DOHH2 (cell line): Measurements from ENCODE around the gene CHAC2.

Experiments
- H3F3A ChIP-seq: fragments of 200-600 bp; sonication (generic), shearing (Covaris generic); 2 replicates; pipeline ENCODE4 v1.6.0; 2016; ENCODE audit warnings: antibody characterized with exemption, mild to moderate bottlenecking; ENCODE audit not compliant: control insufficient read depth, insufficient read depth
- H3K27ac ChIP-seq: fragments of 200-600 bp; sonication (generic); 2 replicates; pipeline ENCODE4 v1.5.1; 2014; ENCODE audit warnings: low read depth, mild to moderate bottlenecking, low read length, moderate library complexity
- H3K27me3 ChIP-seq: fragments of 200-600 bp; sonication (generic); 2 replicates; pipeline ENCODE4 v1.6.1; 2014; ENCODE audit warnings: mild to moderate bottlenecking, low read length, mixed read lengths; ENCODE audit not compliant: control insufficient read depth
- H3K36me3 ChIP-seq: fragments of 200-600 bp; sonication (generic); 2 replicates; pipeline ENCODE4 v1.6.1; 2014; ENCODE audit warnings: mild to moderate bottlenecking, low read length, moderate library complexity, mixed read lengths; ENCODE audit not compliant: control insufficient read depth
- H3K4me1 ChIP-seq: fragments of 200-600 bp; sonication (generic); 2 replicates; pipeline ENCODE4 v1.6.1; 2014; ENCODE audit warnings: mild to moderate bottlenecking, low read length, mixed read lengths; ENCODE audit not compliant: control insufficient read depth
- H3K4me2 ChIP-seq: fragments of 200-600 bp; sonication (generic); 2 replicates; pipeline ENCODE4 v1.6.0; 2014; ENCODE audit warnings: mild to moderate bottlenecking, low read length, moderate library complexity
- H3K4me3 ChIP-seq: fragments of 200-600 bp; sonication (generic); 2 replicates; pipeline ENCODE4 v1.5.1; 2014; ENCODE audit warnings: mild to moderate bottlenecking, low read length, mixed read lengths
- H3K79me2 ChIP-seq: fragments of 200-600 bp; sonication (generic); 2 replicates; pipeline ENCODE4 v1.6.1; 2014; ENCODE audit warnings: mild to moderate bottlenecking, low read length, mixed read lengths; ENCODE audit not compliant: control insufficient read depth
- H3K9me2 ChIP-seq: fragments of 200-600 bp; sonication (generic); replicated peaks from 2 replicates; pipeline ENCODE4 v1.6.1; 2014; ENCODE audit warnings: mild to moderate bottlenecking, low read length, mixed read lengths; ENCODE audit not compliant: control insufficient read depth
- H3K9me3 ChIP-seq: fragments of 200-600 bp; sonication (generic); 2 replicates; pipeline ENCODE4 v1.6.1; 2014; ENCODE audit warnings: antibody characterized with exemption, low read length, mixed read lengths; ENCODE audit not compliant: control insufficient read depth, insufficient read depth
- H4K20me1 ChIP-seq: fragments of 200-600 bp; sonication (generic); 2 replicates; pipeline ENCODE4 v1.6.0; 2014; ENCODE audit warnings: low read depth, mild to moderate bottlenecking, antibody characterized with exemption, low read length, moderate library complexity; ENCODE audit not compliant: control insufficient read depth, insufficient read depth
- EZH2phosphoT487 ChIP-seq: fragments of 200-600 bp; sonication (generic); IDR thresholded peaks from 2 replicates; pipeline ENCODE4 v1.6.1; 2017; ENCODE audit warnings: borderline replicate concordance, mild to moderate bottlenecking, antibody characterized with exemption, low read length, moderate library complexity, mixed read lengths
- TF ChIP-seq, protein P1 (sequence below): fragments of 200-600 bp; sonication (generic); IDR thresholded peaks from one replicate; pipeline ENCODE4 v1.5.1; 2014; ENCODE audit warnings: antibody characterized with exemption, mild to moderate bottlenecking, low read depth, low read length; ENCODE audit not compliant: poor library complexity, severe bottlenecking

CHAC2 gene

DNA sequence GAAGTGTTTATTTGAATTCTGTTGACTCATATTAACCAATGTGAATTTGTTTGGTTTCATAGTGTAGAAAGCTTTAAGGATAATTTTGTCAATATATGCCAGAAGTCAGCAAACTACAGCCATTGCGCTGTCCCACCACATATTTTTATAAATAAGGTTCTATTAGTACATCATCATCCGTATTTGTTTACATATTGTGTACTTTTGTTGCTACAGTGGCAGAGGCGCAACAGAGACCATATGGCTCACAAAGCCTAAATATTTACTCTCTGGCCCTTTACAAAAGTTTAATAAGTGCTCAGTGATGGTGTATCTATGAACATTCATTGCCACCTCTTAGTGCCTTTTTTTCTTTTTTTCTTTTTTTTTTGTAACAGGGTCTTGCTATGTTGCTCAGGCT, 25.7 kb downstream of the CHAC2 start:
- Histone ChIP-seq H3K36me3 (peaks cover 18% of the 10 kb centered on the region), H3K9me2 (no peaks in the 10 kb centered on the region), H3K4me1 (peaks cover 8% of the 10 kb centered on the region), H3K4me3 (no peak overlapping the region), H3K4me2 (no peak overlapping the region), H3K9me3 (no peaks in the 10 kb centered on the region), H3K79me2 (peaks cover 48% of the 10 kb centered on the region), H3K27me3 (no peaks in the 10 kb centered on the region), H3F3A (no peaks in the 10 kb centered on the region), H4K20me1 (peaks cover 2% of the 10 kb centered on the region; the same call in 1 of the 2 replicates), H3K27ac (no peak overlapping the region)
- TF ChIP-seq, protein P1, sequence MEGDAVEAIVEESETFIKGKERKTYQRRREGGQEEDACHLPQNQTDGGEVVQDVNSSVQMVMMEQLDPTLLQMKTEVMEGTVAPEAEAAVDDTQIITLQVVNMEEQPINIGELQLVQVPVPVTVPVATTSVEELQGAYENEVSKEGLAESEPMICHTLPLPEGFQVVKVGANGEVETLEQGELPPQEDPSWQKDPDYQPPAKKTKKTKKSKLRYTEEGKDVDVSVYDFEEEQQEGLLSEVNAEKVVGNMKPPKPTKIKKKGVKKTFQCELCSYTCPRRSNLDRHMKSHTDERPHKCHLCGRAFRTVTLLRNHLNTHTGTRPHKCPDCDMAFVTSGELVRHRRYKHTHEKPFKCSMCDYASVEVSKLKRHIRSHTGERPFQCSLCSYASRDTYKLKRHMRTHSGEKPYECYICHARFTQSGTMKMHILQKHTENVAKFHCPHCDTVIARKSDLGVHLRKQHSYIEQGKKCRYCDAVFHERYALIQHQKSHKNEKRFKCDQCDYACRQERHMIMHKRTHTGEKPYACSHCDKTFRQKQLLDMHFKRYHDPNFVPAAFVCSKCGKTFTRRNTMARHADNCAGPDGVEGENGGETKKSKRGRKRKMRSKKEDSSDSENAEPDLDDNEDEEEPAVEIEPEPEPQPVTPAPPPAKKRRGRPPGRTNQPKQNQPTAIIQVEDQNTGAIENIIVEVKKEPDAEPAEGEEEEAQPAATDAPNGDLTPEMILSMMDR, result no peak
- TF ChIP-seq EZH2phosphoT487, result no peak

- Histone ChIP-seq H3F3A (no peaks in the 10 kb centered on the region), H3K4me2 (no peak overlapping the region), H3K27ac (no peak overlapping the region), H3K27me3 (no peaks in the 10 kb centered on the region), H4K20me1 (no peaks in the 10 kb centered on the region), H3K79me2 (peaks cover 43% of the 10 kb centered on the region), H3K4me3 (no peak overlapping the region), H3K4me1 (peaks cover 3% of the 10 kb centered on the region), H3K9me3 (no peaks in the 10 kb centered on the region), H3K36me3 (peaks cover 21% of the 10 kb centered on the region), H3K9me2 (no peaks in the 10 kb centered on the region)
- TF ChIP-seq EZH2phosphoT487, result no peak
- TF ChIP-seq, protein P1, result no peak
Measured at GRCh38 chr2:53793821-53794220, 26.2 kb downstream of the CHAC2 start.

GRCh38 chr2:53801547-53801946, 33.9 kb downstream of the CHAC2 start:
- H3K36me3 ChIP-seq, result peaks cover 49% of the 10 kb centered on the region
- H3F3A ChIP-seq, result no peaks in the 10 kb centered on the region

More at GRCh38 chr2:53801547-53801946, 33.9 kb downstream of the CHAC2 start:
- no peaks in the 10 kb centered on the region for H3K4me1 ChIP-seq
- no peak overlapping the region for H3K4me3 ChIP-seq
- H3K9me2 ChIP-seq, result no peaks in the 10 kb centered on the region
- H3K27me3 ChIP-seq, result no peaks in the 10 kb centered on the region
- H3K9me3 ChIP-seq, result no peaks in the 10 kb centered on the region
- H3K27ac ChIP-seq, result no peak overlapping the region
- no peak overlapping the region for H3K4me2 ChIP-seq
- H4K20me1 ChIP-seq, result no peaks in the 10 kb centered on the region
- H3K79me2 ChIP-seq, result no peaks in the 10 kb centered on the region
- TF ChIP-seq, protein P1, result no peak
- no peak for TF ChIP-seq EZH2phosphoT487
